Testis (tissue), 2 donors: ENCODE data around the gene CCNK.

ENCODE experiments used
- CTCF ChIP-seq, 3 experiments: fragments of 450-650 bp in 2 of 3; fragments of 200-600 bp in 1 of 3; sonication (generic) in 1 of 3; IDR thresholded peaks; one replicate each; pipeline ENCODE4 v1.5.1; 2016 to 2019; ENCODE audit warnings: antibody characterized with exemption in 3 of 3, mild to moderate bottlenecking in 2 of 3, moderate library complexity in 1 of 3
- POLR2A ChIP-seq: fragments of 450-650 bp; IDR thresholded peaks from one replicate; pipeline ENCODE4 v1.6.1; 2017; ENCODE audit warnings: antibody characterized with exemption, mild to moderate bottlenecking, moderate library complexity

DNA sequence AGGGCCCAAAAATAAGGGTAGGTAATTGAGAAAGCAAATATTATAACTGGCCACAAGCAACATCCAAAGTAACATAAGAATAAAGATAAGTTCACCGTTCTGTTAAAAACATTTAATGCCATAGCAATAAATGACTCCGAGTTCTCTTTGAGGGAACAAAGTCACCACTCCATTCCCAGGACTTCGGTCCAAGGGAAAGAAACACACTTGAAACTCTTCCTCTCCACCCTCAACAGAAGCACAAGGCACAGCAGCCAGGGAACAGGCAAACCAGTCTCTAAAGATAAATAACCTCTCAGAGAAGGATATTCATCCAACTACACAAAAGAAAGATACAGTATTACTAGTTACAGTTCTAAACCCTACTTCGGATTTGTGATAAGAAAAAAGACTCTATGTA lies 3.1 kb upstream of the CCNK start:
- no peak for TF ChIP-seq CTCF (IDR thresholded peaks at IDR 0.05)
- TF ChIP-seq POLR2A, result no peak
